GM18519 (cell line): Measurements from ENCODE around the gene PCBP1.
"Not testable (repeated sequence)": the region's sequence is repeated elsewhere in the genome, so short reads cannot be mapped to it uniquely, and the experiment has no call there.

Experiments
- ATAC-seq: cut with Tn5 transposase; IDR thresholded peaks from one replicate; pipeline ENCODE4 v1.9.1; 2021; ENCODE audit warnings: mild to moderate bottlenecking, moderate library complexity; ENCODE audit not compliant: unreplicated experiment, low FRiP score

PCBP1 gene

DNA sequence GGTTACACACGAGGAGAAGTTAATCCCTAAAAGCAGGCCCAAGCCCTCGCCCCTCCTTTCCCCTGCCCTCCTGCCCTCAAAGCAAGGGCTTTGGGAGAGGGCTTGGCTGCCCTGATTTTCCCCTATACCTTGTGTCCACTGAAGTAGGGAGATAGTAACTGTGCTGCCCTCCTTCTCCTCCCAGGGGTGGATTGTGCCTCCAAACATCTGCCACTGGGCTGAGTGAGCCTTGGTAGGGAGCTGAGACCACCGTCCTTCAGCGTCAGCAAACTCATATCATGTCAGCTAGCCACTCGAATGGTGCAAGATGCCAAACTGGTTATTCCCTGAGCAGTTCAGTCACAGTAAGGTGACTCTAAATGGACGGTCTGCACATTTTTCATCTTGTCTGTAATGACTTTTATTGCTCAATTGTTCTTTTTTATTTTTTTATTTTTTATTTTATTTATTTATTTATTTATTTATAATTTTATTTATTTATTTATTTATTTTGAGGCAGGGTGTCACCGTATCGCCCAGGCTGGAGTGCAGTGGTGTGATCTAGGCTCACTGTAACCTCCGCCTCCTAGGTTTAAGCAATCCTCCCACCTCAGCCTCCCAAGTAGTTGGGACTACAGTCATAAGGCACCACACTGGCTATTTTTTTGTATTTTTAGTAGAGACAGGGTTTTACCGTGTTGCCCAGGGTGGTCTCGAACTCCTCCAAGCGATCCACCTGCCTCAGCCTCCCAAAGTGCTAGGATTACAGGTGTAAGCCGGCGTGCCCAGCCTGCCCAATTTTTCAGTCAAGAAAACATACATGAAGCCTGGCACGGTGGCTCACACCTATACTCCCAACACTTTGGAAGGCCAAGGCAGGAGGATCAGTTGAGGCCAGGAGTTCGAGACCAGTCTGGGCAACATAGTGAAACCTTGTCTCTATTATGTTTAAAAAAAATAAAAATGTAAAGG is 8.7 kb downstream of the PCBP1 start:
- no peak for ATAC-seq

DNA sequence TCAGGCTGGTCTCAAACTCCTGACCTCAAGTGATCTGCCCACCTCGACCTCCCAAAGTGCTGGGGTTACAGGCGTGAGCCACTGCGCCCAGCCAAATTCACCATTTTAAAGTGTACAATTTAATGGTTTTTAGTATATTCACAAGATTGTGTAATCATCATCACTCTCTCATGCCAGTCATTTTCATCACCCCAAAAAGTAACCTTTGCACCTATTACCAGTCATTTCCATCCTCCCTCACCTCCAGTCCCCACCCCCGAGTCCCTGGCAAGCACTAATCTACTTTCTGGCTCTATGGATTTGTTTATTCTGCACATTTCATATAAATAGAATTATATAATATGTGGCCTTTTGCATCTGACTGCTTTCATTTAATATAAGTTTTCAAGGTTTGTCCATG is 10.8 kb downstream of the PCBP1 start:
- no peak for ATAC-seq

DNA sequence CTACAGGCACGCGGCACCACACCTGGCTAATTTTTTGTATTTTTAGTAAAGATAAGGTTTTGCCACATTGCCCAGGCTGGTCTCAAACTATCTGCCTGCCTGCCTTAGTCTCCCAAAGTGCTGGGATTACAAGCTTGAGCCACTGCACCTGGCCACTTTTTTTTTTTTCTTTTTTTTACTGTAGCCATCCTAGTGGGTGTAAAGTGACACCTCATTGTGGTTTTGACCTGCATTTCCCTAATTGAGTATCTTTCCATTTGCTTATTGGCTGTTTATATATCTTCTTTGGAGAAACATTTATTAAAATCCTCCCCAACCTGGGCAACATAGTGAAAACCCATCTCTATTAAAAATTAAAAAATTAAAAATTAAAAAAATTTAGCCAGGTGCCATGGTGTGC is 12.0 kb downstream of the PCBP1 start:
- ATAC-seq = no peak

DNA sequence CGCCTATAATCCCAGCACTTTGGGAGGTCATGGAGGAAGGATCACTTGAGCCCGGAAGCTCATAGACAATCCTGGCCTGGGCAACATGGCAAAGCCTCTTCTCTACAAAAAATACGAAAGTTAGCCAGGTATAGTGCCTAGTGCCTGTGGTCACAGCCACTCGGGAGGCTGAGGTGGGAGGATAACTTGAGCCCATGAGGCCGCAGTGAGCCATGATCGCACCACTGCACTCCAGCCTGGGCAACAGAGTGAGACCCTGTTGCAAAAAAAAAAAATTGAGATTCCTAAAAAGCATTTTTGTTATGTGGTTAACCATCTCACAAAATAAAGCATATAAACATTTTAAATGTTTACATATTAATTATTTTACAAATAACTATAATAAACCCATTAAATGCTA is 13.9 kb downstream of the PCBP1 start:
- ATAC-seq = no peak

DNA sequence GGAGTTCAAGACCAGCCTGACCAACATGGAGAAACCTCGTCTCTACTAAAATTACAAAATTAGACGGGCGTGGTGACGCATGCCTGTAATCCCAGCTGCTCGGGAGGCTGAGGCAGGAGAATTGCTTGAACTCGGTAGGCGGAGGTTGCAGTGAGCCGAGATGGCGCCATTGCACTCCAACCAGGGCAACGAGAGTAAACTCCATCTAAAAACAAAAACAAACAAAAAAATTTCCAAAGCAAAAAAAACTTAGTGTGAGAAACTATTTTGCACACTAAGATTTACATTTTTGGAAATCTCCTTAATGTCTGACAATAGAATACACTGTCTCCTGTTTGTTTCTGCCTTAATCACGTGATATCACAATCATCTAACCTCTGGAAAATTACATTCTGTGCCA is 14.4 kb downstream of the PCBP1 start:
- not testable (repeated sequence) for ATAC-seq

DNA sequence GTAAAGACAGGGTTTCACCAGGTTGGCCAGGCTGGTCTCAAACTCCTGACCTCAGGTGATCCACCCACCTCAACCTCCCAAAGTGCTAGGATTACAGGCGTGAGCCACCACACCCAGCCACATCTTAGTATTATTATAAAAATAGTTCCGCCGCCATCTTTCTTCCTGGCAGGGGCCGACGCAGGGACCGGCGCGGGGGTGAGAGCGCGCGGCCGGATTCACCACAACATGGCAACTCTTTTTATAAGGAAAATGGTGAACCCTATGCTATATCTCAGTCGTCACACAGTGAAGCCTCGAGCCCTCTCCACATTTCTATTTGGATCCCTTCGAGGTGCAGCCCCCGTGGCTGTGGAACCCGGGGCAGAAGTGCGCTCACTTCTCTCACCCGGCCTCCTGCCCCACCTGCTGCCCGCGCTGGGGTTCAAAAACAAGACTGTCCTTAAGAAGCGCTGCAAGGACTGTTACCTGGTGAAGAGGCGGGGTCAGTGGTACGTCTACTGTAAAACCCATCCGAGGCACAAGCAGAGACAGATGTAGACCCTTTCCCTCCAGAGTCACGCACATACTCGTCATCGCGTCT is 15.1 kb downstream of the PCBP1 start:
- not testable (repeated sequence) for ATAC-seq

DNA sequence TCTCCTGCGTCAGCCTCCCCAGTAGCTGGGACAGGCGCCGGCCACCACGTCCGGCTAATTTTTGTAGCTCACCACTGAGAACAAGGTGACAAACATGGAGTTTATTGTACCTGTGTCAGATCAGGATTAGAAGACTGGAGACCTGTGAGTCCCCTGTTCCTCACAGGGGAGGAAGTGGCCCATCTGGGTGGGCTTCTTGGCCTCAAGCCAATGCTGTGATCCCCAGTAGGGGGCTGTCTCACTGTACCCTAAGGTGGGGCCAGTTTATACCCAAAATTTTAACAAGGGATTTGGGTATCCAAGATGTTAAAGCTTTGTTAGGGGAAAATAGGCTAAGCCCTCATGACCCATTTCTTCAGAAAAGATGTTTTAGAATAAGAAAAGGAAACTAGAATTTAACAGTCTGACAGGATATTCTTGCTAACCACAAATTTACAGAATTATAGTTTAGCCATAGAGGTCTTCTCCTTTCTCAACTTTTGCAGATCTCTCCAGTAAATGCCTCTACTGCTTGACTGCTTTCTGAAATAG is 16.3 kb downstream of the PCBP1 start:
- ATAC-seq = no peak

DNA sequence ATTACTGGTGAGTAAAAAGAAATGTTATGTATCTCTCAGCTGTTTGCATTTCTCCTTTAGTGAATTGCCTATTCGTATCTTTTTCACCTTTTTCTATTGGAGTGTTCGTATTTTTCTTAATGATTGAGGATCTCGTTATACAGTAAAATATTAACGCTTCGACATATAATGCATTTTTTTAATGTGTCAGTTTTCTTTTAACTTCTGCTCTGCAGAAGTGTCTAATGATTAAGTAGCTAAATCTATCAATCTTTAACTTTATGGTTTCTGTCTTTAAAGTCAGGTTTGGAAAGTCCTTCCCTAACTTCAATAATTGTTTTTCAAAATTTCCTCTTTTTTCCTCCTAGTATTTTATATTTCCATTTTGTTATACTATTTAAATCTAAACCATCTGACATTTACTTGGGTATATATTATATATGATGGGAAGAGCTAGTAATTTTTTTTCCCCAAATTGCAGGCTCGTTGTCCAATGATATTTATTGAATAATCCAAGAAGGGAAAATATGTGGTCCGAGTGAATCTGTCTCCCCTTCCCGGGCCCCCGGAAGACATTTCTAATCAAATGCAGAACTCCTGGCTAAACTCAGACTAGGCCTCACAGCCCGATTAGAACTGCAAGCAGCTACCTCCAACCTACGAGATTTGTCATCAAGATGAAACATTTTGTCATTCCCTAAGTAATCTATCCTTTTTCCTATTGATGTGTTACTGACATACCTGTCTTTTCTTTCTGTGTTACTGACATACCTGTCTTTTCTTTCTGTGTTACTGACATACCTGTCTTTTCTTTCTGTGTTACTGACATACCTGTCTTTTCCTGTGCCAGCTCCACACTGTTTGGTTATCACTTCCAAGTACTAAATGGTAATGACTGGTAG is 17.2 kb downstream of the PCBP1 start:
- no peak for ATAC-seq

DNA sequence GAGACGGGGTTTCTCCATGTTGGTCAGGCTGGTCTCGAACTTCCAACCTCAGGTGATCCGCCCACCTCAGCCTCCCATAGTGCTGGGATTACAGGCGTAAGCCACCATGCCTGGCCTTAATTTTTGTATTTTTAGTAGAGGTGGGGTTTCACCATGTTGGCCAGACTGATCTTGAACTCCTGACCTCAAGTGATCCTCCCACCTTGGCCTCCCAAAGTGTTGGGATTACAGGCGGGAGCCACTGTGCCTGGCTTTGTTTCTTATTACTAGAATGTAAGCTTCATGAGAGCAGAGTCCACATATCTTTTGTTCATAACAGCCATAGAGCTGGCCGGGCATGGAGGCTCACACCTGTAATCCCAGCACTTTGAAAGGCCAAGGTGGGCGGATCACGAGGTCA is 18.9 kb downstream of the PCBP1 start:
- not testable (repeated sequence) for ATAC-seq

DNA sequence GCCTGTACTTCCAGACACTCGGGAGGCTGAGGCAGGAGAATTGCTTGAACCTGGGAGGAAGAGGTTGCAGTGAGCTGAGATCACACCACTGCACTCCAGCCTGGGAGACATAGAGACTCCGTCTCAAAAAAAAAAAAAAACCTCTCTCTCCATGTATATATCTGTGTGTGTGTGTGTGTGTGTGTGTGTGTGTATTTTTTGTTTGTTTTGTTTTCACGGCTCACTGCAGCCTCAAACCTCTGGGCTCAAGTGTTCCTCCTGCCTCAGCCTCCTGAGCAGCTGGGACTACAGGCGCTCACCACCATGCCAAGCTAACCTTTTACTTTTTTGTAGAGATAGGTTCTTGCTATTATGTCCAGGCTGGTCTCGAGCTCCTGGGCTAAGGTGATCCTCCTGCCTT is 23.1 kb downstream of the PCBP1 start:
- ATAC-seq = not testable (repeated sequence)

DNA sequence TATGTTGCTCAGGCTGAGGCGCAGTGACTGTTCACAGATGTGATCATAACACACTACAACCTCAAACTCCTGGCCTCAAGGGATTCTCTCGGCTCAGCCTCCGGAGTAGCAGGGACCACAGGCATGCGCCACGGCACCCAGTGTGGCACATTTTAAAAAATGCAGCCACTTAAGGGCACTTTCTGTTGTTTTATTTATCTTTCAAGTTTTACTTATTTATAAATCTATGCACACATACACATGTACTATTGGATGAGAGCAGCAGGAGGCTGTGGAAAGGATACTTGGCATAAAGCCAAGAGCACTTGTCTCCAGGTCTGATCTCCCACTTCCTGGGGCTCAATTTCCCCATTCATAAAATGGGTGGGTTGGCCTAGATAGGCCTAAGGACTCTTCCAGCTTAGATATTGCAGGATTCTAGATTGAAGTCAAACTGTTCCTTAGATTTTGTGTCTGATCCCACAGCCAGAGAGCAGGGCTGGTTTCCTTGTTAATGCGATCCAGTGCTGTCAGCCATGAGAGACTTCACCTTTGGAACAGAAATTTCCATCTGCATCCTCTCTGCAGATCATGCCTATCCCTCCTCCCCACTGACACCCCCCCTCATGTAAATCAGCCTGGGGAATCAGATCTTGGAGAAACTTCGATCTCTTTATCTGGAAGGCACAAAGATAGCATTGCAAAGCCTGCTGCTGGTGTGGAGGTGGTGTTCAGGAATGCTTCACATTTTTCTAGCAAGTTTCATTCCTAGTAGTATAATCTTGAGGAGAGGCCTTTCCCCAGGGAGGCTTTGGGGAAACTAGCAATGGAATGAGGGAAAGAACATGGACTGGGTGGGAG is 24.7 kb downstream of the PCBP1 start:
- no peak for ATAC-seq

DNA sequence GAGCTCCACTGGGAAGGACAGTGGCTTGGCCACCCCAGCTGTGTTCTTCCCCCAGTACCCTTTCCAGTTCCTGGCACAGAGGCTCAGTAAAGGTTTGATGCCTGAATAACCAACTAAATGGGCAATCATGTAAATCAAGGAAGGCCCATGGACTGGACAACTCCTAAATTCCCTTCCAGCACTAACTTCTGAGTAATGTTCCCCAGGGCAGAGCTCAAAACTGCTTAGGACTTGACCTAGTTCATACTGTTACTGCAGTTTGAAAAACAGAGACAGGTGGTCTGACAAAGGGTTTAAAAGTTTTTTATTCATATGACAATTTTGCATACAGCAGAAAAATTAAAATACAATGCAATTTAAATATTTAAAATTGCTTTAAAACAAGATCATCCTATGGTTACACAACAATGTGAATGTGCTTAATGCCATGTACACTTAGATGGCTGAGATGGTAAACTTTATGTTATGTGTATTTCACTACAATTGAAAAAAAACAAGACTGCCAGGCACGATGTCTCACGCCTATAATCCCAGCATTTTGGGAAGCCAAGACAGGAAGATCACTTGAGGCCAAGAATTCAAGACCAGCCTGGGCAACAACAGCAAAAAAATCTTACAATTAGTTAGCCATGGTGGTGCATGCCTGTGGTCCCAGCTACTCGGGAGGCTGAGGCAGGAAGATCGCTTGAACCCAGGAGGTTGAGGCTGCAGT is 26.2 kb downstream of the PCBP1 start:
- no peak for ATAC-seq

DNA sequence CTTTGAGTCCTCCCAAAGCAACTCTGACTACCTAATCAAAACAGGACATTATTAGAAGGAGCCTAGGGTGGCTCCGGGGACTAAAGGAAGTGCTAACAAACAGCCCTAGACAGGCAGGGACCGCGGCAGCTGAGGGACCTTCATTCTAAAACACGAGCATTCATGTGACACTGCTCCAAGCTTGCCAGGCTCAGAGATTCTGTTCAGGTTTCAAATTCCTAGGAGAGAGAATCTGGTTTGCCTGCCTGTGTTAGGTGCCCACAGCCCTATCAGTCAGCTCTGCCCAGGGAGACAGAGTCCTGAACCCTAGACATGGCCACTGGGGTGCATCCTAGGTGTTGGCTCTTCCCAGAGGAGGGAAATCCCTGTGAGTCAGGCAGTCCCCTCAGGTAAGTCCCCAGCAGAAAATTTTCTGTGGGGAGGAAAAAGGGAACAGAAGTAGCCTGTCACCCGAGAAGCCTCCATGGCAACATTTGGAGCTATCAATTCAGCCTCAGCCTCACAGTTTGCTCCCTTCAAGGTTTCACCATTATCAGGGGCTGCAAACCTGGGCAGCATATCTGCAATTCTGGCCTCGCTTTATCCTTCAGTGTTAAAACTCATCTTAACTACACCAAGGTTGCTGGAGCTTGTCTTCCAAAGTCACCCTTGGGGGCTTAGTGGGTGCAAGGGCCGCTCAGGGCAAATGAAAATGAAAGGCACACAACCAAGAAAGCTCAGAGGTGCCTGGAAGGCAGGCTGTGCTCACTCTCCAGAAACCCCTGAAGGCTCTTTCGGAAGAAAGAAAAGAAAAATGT is 28.6 kb downstream of the PCBP1 start:
- ATAC-seq = no peak

DNA sequence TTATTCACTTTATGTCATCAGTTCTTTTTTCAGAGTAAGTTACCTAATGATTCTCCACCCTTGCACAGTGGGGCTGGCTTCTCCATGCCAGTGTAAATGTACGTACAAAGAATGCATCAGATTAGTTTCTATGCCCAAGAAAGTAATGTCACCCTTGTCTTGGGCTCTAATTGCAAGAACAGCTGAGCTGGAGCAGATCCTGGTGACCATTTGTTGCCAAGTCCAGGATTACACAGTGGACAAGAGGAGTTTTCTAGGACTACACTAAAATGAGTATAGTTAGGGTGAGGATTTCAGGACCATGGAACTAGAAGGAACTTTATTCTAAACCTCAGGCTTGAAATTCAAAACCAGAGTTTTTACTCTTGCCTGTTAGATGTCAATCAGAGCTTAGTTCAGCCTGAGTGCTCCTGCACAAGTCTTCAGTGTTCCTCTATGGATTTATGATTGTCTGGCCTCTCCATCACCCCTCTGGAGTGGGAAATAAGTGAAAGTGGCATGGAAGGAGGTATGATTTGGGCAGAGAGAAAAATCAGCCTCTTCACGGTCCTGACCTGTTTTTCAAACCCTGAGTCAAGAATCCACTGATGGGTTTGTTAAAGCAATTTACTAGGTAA is 29.8 kb downstream of the PCBP1 start:
- no peak for ATAC-seq

DNA sequence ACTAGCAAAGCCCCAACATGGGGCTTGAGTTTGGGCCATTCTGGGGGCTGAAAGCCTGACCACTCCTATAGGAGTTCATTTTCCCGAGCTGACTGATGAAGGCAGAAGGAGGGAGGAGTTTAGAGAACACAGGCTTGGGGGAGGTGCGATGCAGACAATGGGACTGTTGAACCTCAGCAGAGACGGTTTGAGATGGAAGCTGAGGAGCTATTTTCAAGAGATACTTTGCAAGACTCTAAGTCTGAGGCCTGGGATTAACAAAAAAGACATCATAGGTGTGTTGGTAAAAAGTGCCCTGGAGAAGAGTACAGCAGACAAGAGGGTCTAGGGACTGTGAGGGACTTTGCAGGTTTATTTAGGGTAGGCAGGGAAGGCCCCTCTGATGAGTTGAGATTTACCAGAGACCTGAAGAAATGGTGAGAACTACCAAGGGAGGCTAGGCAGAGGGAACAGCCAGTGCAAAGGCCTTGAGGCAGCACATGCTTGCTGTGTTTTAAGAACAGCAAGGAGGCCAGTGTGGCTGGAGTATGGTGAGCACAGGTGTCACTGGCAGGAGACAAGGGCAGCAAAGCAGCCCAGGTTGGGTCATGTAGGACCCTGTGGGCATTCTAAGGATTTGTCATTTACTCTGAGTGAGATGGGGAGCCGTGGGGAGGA is 31.6 kb downstream of the PCBP1 start:
- ATAC-seq = no peak

DNA sequence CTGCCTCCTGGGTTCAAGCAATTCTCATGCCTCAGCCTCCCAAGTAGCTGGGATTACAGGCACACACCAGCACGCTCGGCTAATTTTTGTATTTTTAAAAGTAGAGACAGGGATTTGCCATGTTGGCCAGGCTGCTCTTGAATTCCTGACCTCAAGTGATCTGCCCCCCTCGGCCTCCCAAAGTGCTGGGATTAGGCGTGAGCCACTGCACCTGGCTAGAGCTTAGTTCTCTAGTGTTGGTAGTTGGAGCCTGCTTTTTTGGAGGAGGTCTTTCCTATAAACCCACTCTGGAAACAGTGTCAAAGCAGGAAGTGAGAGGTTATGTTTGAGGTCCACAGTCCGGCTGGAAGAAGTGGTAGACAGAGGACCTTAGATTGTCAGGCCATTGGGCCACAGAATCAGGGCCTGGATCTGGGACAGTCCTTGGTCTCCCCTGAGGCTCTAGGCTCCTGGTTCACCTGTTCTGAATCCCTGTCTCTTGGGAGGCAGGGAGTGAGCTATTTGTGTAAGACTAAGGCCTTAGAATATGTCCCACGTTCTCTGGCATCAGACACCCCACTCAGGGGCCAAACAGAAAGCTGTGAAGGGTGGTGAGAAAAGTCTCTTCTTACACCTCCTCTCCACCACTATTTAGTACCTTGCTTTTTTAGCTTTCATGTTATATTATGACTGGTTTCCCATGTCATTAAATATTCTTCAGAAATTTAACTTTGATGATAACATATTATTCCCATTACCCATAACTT is 34.5 kb downstream of the PCBP1 start:
- ATAC-seq = no peak

DNA sequence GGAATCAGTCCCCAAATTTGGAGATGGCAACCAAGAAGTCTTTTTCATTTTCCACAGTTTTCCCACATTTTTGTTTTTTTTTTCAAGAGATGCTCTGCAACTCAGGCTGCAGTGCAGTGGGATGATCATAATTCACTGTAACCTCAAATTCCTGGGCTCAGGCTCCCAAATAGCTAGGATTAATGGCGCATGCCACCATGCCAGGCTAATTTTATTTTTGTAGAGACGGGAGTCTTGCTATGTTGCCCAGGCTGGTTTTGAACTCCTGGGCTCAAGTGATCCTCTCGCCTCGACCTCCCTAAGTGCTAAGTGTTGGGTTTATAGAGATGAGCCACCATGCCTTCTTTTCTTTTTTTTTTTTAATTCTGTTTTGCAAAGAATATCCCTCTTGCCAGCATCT is 35.2 kb downstream of the PCBP1 start:
- no peak for ATAC-seq
